AG10803 (cell line): ENCODE results near the gene STAM.

Source experiments
- DNase-seq: peaks from one replicate; pipeline ENCODE4 v3.0.0; 2010; ENCODE audit warnings: low read depth
- H3K4me3 ChIP-seq: 2 replicates; pipeline ENCODE4 v1.5.1; 2011; ENCODE audit warnings: mild to moderate bottlenecking, low read length, control low read depth
- TF ChIP-seq, protein P1 (sequence below): conservative IDR thresholded peaks from 2 replicates; pipeline ENCODE4 v1.5.1; 2011; ENCODE audit warnings: mild to moderate bottlenecking, low read length, control low read depth, inconsistent platforms

Gene STAM

DNA sequence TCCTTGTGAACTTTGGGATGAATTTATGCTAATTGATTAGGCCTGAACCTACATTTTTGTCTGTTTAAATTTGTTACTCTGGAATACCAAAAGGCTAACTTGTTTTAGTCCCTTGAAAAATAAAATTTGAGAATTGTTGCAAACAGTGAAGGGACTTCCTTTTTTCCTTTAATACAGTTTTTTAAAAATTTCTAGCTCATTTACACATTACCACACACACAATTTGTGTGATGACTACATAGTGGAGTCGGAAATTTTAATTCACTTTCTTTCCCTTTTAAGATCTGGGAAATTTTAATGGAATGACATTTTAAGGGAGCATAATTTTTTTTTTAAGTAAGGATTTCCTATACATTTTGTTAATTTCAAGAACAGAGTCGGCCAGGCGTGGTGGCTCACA lies 99.5 kb downstream of the STAM start:
- TF ChIP-seq, protein P1, sequence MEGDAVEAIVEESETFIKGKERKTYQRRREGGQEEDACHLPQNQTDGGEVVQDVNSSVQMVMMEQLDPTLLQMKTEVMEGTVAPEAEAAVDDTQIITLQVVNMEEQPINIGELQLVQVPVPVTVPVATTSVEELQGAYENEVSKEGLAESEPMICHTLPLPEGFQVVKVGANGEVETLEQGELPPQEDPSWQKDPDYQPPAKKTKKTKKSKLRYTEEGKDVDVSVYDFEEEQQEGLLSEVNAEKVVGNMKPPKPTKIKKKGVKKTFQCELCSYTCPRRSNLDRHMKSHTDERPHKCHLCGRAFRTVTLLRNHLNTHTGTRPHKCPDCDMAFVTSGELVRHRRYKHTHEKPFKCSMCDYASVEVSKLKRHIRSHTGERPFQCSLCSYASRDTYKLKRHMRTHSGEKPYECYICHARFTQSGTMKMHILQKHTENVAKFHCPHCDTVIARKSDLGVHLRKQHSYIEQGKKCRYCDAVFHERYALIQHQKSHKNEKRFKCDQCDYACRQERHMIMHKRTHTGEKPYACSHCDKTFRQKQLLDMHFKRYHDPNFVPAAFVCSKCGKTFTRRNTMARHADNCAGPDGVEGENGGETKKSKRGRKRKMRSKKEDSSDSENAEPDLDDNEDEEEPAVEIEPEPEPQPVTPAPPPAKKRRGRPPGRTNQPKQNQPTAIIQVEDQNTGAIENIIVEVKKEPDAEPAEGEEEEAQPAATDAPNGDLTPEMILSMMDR: no peak
- no peak overlapping the region for H3K4me3 ChIP-seq
- DNase-seq: no peak

DNA sequence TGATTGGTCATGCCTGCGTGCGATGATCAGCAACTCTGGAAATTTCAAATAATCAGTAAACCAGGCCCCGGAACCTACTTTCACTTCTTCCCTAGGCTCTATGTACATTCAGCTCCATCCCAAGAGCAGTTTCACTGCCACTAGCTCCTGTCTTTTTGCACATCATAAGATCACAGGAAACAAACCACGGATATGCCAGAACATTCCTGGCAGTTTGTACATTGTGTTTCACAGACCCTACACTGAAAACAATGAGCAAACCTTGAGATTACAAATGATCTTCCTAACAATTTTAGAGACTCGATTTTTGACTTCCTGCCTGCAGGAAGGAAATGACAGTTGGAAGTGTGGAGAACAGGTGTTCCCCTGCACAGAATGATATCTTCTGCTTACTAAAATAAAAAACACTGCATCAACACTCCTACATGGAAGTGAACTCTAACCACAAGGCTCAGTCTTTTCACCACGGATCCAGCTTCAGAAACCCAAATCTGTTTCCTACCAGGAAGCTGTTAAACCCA lies 100.5 kb downstream of the STAM start:
- no peak overlapping the region for H3K4me3 ChIP-seq
- no peak for DNase-seq
- TF ChIP-seq, protein P1: no peak

DNA sequence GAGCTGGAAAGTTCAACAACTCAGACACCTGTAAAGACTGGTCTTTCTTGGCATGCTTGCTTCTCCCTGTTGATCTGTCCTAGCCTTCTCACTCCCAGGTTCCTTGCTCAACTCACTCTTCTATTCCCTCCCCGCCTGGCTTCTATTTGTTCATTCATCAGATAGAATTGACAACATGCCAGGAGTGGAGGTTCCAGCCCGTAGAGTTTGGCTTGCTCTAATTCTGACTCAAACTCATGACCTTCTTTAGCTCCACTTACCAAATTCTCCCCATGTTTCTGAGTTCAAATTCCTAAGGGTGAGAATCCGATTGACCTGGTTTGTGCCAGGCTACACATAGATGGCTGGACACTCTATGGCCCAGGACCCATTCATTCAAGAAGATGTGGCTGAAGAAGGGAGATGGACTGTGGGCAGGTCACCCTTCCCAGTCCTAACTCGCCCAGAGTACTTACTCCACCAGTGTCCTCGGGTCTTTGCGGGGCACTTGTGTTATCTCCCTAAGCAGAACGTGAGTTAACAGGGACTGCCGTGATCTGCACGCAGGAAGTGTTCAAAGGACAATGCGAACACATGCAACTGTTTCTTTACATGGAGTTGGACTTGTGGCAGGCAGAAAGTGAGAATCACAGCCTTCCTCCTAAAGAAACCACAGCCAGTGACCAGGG lies 104.1 kb downstream of the STAM start:
- H3K4me3 ChIP-seq: no peak overlapping the region
- peak; percentile 49 for DNase-seq
- TF ChIP-seq, protein P1: no peak

DNA sequence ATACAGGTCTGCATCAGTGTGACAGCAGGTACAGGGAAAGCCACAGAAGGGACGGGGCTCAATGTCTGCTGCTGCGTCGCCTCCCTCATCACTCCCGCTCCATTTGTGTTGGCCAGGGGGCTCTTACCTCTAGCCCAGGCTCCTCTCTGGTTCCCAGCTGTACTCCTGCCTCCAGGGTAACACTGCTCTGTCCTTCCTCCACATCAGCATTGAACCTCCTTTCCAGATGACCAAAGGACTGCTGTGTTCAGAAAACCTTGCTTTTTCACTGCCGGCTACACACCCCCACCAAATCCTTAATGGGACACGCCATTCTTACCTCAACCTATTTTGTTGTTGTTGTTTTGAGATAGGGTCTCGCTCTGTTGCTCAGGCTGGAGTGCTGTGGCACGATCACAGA lies 105.9 kb downstream of the STAM start:
- DNase-seq: no peak
- no peak overlapping the region for H3K4me3 ChIP-seq
- TF ChIP-seq, protein P1: no peak

DNA sequence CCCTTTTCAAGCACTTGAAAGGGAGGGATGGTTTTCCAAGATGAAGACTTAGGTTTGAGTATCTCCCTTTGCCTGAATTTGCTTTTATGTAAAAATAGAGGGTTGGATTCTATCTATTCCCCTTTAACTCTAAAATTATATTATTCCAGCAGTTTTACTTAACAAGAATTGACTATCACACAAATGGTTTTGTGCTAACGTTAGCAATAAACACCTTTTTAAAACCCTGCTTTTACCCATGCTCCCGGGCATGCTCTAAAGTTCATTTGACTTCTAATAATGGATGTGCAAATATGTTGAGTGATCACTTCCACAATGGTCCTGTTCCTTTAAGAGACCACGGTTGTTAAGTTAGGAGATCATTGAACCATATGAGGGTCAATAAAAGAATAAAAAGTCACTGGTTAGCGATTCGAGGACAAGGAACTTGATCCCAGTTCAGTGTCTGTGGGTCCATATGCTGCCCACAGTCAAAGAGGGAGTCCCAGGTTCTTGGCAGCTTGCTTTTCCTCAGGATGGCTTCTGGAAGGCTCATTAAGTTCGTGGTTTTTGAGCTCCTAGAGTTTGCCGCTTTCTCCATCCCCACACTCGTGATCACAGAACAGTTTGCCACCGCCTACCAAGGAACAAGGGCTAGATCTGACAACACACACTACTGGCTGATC lies 108.0 kb downstream of the STAM start, which contains the start of gene TMEM236:
TMEM236 (plus strand) TSS at position 421 of the 665 bp plus-strand sequence; CDS start at position 516, 95 bp downstream.
- TF ChIP-seq, protein P1: no peak
- H3K4me3 ChIP-seq: no peak within 1 kb of the TSS
- DNase-seq: no peak

DNA sequence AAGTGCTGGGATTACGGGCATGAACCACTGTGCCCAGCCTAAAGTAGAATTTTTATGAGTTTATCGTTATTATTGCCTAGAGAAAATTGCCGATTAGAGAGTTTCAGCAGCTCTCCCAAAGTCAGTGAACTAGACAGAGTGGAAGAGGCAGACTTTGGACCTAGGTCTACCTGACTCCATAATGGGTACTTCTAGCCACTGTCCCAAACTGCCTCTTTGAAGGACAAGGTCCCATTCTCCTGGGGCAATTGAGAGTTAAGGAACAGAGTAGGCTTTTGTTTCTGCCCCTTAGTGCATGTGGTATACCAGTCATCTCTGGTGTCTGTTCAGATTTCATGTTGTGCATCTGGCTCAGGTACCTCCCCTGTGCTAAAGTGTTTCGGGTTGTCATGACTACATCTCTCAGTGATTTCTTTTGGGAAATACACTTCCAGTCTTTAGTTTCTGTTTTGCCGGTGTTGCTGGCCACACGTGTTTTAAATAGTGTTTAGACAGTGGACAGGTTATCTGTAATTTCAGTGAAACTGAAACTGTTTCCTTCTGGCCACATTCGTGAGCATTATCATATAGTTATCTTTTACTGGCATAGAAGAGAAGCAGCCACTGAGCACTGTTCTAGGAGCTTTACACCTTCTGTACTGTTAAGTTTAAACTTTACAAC lies 112.7 kb downstream of the STAM start:
- no peak overlapping the region for H3K4me3 ChIP-seq
- TF ChIP-seq, protein P1: no peak
- DNase-seq: peak; percentile 9
